GM19035 (cell line): ENCODE data around the gene ZSWIM3.

Experiments
- ATAC-seq: cut with Tn5 transposase; IDR thresholded peaks from one replicate; pipeline ENCODE4 v1.9.1; 2021; ENCODE audit not compliant: unreplicated experiment

The ZSWIM3 gene

DNA sequence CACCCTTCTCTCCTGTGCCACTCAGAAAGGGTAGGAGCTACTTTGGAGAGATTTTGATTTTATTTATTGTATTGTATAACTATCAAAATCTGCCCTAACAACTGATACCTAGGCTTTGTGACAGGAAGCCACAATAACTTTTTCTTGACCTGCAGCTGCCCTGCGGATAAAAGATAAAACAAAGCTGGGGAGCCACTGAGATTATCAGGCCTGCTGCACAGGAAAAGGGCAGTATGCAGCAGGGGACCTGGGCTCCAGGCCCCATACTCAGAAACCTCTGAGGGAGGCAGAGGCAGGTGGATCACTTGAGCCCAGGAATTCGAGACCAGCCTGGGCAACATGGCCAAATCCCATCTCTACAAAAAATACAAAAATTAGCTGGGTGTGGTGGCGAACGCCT lies 24.8 kb upstream of the ZSWIM3 start:
- no peak for ATAC-seq

DNA sequence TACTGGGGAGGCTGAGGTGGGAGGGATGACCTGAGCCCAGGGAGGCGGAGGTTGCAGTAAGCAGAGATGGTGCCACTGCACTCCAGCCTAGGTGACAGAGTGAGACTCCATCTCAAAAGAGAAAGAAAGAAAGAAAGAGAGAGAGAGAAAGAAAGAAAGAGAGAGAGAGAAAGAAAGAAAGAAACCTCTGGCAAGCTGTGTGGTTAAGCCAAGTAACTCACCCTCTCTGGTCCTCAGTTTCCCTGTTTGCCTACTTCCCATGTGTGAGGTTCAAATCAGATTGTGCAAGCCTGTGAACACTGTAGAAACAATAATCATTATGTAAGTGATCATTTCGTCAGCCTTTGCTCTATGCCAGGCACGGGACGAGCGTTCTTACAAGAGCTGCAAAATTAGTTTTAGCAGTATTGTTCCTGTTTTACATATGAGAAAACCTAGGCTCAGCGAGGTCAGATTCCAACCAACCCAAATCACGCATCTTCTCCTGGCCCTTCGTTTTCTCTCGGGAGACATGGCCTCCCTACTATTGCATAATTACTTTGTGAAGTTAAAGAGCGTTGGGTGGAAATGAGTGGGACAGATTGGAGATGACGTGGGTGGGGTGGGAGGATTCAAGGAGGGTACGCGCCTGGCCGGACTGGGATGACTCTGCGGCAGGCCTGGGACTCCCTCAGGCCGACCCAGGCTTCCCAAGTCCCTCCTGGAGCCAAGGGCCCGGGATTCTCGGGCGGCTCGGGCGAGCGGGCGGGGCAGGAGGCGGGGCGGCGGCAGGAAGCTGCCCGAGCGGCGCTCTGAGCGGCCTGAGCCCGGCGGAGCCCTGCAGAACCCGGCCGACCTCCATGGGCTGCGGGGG lies 24.2 kb upstream of the ZSWIM3 start, which contains the start of gene SNX21:
SNX21 (plus strand) TSS at position 770 of the 853 bp plus-strand sequence. CDS start 121 bp downstream, outside the sequence.
- no peak for ATAC-seq

DNA sequence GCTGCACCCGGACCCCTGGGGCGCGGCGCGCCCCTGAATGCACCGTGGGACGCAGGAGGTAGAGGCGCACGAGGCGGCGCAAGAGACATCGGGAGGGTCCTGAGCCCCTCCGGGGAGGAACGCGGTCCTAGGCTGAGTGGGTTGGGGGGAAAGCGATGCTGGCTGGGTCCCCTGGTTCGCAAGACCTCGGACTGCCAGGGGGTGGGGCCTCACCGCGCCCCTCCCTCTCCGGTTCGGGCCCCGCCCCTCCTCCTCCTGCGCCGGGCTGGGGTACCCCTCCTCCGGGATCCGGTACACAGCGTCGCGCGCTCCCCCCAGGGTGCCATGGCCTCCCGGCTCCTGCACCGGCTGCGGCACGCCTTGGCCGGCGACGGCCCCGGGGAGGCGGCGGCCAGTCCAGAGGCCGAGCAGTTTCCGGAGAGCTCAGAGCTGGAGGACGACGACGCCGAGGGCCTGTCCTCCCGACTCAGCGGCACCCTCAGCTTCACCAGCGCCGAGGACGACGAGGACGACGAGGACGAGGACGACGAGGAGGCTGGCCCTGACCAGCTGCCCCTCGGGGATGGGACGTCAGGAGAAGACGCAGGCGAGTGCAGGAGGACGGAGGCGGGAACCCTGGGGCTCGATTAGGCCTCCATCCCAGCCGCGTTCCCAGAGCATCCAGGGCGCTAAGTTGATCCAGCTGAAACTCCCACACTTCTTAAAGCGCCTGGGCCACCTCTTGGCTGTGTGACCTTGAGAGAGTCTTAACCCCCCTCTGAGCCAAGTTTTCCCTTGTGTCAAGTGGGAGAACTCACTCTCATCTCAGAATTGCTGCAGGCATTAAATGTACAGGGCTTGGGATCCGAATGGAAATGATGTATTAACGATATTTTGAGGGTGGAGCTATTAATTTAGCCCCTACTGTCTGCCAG lies 23.3 kb upstream of the ZSWIM3 start:
- no peak for ATAC-seq

DNA sequence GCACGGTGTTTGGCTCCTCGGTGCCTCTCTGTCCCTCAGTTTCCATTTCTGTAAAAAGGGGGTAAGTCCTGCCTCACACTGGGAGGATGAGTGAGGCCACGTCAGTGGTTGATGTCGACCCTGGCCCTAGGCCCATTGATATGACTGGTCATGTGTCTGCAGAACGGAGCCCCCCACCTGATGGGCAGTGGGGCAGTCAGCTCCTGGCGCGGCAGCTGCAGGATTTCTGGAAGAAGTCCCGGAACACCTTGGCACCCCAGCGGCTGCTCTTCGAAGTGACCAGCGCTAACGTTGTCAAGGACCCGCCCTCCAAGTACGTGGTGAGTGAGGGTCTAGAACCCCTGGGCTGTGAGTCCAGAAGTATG lies 22.6 kb upstream of the ZSWIM3 start:
- ATAC-seq, result no peak

DNA sequence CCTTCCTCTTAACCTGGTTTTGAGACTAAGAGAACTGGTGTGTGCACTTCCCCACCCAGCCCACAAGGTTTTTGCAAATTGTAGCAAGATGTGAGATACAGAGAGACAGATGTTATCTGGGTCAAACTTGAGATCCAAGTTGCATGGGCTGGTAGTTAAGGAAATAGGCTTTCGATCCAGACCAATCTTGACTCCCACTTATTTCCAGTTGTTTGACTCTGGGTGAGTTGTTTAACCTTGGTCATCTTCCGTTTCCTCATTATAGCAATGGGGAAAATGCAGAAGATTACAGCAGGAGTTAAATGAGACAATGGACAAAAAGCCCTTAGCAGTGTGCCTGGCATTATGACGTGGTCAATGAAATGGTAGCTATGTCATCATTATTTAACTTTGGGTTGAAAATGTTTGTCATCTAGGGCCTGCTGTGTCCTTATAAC lies 22.1 kb upstream of the ZSWIM3 start:
- no peak for ATAC-seq

DNA sequence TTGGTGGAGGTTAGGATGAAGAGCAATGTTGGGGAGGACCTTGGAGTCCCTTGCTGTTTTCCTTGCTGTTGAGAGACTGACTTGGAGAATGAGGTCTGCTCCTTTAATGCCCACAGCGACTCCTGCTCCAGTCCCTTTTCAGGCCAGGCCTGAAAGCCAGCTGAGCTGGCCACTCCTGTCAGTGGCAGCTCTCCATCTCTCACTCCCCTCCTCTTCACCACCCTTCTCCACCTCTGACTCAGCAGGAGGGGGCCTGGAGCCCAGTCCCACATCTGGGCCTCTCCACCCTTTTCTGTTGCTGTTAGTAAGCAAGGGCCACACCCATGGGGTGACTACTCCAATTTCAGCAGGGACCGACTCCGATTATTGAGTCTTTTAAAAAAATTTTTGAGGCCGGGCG lies 21.6 kb upstream of the ZSWIM3 start:
- ATAC-seq, result no peak

DNA sequence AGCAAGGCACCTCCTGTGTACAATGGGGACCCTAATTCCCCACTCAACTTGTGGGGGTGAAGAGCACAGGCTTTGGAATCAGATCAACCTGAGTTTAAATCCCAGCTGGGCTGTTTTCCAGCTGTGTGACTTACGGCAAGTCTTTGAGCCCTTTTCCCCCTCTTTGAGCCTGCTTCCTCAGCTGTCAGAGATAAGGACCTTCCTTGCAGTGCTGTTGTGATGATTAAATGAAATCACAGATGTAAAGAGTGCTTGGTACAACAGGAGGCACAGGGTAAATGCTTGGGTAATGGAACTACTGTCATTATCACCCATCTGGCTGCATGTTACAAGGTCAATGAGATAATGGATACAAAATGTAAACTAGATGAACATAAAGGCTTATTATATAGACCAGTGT lies 20.6 kb upstream of the ZSWIM3 start:
- ATAC-seq, result no peak

DNA sequence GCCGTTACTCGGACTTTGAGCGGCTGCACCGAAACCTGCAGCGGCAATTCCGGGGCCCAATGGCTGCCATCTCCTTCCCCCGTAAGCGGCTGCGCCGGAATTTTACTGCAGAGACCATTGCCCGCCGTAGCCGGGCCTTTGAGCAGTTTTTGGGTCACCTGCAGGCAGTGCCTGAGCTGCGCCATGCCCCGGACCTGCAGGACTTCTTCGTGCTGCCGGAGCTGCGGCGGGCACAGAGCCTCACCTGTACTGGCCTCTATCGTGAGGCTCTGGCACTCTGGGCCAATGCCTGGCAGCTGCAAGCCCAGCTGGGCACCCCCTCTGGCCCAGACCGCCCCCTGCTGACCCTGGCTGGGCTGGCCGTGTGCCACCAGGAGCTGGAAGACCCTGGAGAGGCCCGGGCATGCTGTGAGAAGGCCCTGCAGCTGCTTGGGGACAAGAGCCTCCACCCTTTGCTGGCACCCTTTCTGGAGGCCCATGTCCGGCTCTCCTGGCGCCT lies 16.7 kb upstream of the ZSWIM3 start:
- ATAC-seq, result no peak

DNA sequence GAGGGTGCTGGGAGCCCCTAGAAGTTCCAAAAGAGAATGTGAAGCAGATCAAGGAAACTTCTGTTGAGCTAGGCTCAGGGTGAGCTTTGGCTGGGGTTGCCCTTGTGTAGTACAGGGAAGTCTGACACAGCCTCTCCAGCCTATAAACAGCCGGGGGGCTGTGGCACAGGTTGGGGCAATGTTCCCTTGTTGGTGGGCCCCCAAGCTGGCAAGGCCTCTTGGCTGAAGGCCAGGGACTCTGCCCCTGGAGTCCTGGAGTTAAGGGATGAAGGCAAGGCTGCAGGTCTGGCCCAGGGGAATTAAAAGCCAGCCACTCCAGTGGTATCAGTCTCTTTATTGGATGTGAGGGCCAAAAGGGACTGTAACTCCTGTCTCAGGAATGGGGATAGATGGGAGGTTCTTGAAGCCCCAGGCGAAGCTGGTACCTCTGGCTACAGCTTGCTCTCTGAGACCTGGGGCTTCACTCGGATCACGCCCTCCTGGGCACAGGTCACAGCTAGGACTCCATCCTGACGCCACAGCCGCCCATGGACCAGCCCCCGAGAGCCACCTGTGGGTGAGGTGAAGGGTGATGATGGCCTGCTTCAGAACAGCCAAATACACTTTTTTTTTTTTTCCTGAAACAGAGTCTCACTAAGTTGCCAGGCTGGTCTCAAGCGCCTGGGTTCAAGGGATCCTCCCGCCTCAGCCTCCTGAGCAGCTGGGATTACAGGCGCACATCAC lies 15.8 kb upstream of the ZSWIM3 start:
- no peak for ATAC-seq

DNA sequence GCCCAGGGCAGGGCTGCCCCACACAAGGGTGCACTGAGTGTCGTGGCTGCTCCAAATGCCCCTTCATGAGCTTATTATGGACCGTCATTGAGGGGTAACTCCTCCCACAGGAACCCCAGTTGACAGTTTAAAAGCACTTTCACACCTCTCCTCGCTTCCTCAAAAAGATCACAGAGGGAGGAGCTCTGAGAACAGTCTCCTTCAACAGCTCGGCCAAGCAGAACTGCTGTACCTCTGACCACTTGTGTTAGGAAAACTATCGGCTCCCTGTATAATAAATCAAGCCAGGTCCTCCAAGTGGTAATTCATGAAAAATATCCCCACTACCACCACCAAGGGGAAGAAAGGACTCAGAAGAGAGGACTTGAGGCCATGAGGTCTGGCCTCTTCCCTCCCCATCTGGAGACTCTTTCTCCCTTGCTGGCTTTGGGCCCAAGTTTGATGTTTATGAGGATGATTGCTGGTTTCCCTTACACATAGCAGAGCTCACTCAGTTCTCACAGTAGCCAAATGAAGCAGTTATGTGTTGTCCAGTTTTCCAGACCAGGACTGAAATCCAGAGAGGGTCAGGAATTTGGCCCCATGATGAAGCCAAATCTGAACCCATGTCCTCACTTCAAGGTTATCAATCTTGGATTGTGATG lies 15.1 kb upstream of the ZSWIM3 start:
- ATAC-seq, result no peak

DNA sequence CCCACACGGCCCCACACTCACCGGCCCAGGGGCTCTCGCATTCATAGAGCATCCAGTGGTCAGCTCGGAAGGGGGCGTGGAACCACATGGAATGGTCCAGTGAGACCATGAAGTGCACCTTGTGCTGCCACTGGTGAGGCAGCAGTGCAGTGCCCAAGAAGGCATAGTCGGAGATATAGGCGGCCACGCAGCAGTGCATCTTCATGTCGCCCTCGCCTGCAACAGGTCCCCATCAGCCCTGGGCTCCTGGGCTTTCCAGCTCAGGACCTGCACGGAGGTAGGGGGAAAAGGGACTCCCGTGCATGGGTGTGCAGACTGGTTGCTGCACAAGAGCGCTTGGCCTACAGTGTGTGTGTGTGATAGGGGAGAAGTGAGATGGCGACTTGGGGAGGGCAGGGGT lies 13.9 kb upstream of the ZSWIM3 start:
- no peak for ATAC-seq

DNA sequence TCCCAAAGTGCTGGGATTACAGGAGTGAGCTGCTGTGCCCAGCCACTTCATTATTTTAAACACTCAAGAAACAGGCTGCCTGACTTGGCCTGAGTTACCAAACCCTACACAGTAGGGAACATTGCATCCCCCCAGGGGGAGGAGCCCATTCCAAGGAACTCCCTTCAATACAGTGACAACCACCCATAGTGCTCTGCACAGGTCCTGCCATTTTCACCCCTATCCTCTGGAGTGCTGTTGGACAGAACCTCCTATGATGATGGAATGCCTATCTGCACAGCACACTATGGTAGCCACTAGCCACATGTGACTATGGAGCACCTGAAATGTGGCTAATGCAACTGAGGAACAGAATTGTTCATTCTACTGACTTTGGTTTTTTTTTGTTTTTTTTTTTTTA lies 12.0 kb upstream of the ZSWIM3 start:
- no peak for ATAC-seq

DNA sequence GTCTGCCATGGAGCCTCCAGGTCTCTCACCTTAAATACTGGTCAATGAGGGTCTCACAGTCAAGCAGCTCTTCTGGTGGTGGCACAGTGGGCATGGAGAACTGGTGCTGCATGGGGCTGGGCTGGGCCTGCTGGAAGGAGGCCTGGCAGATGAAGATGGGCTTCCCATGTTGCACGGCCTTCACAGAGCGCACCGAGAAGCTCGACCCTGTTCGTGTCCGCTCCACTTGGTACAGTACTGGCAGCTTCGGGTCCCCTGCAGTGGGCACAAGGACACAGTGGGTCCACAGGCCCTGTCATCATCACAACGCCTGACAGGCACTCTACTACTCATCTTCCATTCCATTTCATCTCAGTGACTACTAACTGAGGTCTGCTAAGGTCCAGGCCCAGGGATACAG lies 9.0 kb upstream of the ZSWIM3 start:
- ATAC-seq, result no peak

DNA sequence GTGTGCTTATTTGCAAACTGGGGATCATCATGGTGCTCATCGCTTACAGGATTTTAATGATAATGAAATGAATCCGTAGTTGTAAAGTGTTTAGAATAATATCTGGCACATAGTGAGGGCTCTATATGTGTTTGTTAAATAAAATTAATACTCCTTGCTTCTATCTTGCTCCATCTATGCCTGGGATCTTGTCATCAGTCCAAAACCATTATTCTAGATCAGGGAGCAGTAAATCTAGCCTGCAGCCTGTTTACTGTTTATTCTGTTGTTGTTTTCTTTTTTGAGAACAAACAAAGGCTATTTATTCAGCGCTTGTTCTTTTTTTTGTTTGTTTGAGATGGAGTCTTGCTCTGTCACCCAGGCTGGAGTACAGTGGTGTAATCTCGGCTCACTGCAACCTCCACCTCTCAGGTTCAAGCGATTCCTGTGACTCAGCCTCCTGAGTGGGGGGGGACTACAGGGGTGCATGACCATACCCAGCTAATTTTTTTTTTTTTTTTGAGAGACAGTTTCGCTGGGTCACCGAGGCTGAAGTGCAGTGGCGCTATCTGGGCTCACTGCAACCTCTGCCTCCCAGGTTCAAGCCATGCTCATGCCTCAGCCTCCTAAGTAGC lies 8.3 kb upstream of the ZSWIM3 start:
- no peak for ATAC-seq

DNA sequence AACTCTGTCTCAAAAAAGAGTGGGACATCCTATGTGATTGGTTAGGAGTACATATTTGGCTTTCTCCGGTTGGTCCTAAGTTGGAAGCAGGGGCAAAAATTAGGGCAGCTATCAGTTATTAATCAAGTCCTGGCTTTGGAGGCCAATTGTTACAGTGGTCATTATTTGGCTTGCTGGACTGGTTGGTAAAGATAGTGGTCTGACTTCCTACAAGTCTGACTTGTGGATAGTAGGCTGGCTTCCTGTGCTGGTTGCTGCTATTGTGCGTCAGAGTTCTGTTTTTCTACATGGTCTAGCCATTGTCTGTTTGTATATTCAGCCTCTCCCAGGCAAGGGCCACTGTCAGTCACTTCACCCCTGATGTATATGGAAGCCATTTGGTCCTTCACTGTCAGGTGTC lies 7.2 kb upstream of the ZSWIM3 start:
- no peak for ATAC-seq

DNA sequence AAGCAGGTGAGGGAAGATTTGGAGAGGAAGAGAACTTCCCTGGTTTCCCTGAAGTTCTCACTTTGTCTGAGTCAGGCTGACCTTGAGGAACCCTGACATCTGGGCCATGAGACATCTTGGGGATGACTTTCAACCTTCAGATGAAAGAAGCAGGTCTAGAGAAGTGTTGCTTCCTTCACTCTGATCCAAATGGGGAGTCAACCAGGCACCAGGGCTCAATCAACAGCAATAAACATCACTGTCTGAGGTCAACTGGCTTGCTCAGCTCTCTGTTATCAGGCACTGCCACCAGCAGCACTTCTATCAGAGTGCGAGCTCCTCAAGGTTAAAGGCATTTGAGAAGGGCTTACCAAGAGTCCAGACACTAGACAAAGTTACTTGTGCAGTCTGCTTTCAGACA lies 6.5 kb upstream of the ZSWIM3 start:
- ATAC-seq, result no peak

DNA sequence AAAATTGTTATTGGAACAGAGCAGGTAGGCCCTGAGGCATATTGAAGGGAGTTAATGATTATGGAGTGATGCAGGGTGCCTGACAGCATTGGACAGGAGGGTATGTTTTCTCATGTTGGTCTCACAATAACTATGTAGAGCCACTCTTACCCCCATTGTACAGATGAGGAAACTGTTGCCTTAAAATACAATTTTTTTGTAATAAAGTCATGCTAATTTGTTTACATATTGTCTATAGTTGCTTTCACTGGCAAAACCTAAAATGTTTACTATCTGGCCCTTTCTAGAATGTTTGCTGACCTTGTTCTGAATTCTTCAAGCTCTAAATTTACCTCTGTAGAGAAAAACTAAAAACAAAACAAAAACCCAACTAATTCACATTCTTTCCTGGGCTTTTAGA lies 5.9 kb upstream of the ZSWIM3 start:
- ATAC-seq, result no peak

DNA sequence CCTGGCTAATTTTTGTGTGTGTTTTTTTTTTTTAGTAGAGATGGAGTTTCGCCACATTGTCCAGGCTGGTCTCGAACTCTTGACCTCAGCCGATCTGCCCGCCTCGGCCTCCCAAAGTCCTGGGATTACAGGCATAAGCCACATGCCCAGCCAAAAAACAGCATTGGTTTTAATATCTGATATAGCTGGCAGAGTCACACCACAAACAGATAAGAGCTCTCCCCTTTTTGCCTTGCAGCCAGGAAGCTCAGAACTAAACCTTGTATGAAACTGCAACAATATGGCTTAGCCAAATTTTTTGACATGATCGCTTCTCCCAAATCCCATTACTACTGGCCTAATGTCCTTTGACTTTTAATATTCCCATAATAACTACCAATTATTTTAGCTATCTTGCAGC lies 5.1 kb upstream of the ZSWIM3 start:
- no peak for ATAC-seq

DNA sequence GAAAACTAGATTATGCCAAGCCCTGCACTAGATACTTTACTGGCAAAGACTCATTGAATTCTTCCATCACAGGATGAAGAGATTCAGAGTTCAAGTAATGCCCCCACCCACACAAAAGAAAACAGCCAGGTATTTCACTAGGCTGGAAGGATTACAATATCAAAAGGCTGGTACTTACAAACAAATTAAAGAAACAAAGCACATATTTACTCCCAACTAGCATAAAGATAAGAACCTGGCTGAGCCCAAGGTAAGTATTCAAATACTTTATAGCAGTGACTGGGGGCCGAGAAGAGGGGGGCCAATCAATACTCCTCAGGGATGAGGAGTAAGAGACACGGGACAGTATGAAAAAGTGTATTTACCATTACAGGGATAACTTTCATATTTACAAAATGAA lies 3.9 kb upstream of the ZSWIM3 start:
- no peak for ATAC-seq

DNA sequence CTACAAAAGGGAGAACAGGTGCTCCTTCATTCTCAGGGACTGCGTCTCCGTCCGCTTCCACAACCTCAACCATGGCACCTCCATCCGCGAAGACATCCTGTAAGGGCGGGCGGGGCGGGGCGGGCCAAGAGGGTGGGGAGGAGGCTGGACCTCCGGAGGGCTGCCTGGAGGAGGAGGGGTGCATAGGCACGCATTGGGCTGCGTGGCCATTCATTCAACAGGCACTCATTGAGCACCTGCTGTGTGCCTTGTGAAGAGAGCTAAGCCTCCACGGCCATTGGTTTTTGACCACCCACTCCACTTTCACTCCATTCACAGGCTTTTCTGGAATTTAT lies 435 bp downstream of the ZSWIM3 start:
- ATAC-seq, result peak; percentile 25
